Activated CD4-positive, alpha-beta T cell treated with anti-CD3 and anti-CD28 coated beads, Interleukin-2, amount 10 ng/mL, durations not matched to agents 24 days and 14 days (primary cell): ENCODE data around the gene AK4. TPM values are rescaled to one million over a fixed set of nuclear protein-coding genes. Genes with fewer than 3 reads are reported as not detected.
A peak's percentile ranks its signal among the peaks of the same experiment; 100 is the strongest.

ENCODE experiments used
- DNase-seq: peaks from one replicate; pipeline ENCODE4 v3.0.0; 2022
- H3K27ac Mint-ChIP-seq: one replicate; pipeline ENCODE4 v1.8.0; 2022; ENCODE audit warnings: mild to moderate bottlenecking, mixed read lengths
- H3K27me3 Mint-ChIP-seq: one replicate; pipeline ENCODE4 v1.8.0; 2022; ENCODE audit warnings: mixed read lengths
- H3K36me3 Mint-ChIP-seq: one replicate; pipeline ENCODE4 v1.8.0; 2022; ENCODE audit warnings: low read depth, mild to moderate bottlenecking, mixed read lengths
- H3K4me1 Mint-ChIP-seq: one replicate; pipeline ENCODE4 v1.8.0; 2021; ENCODE audit warnings: mixed read lengths
- H3K4me3 Mint-ChIP-seq: one replicate; pipeline ENCODE4 v1.8.0; 2022; ENCODE audit warnings: mild to moderate bottlenecking, moderate library complexity, mixed read lengths
- H3K9me3 Mint-ChIP-seq: one replicate; pipeline ENCODE4 v1.8.0; 2021; ENCODE audit warnings: mixed read lengths
- intact Hi-C: fragments of 100-400 bp; cut with micrococcal nuclease; formaldehyde crosslinking; loops from one replicate; pipeline ENCODE4 v1.15.1; 2023
- total RNA-seq: library from RNA; stranded (reverse); gene quantifications from 2 replicates; pipeline ENCODE4 v1.2.3, GENCODE V29; 2022

AK4 gene
- total RNA-seq, 1 donor from 2014 or later = 138 TPM

DNA sequence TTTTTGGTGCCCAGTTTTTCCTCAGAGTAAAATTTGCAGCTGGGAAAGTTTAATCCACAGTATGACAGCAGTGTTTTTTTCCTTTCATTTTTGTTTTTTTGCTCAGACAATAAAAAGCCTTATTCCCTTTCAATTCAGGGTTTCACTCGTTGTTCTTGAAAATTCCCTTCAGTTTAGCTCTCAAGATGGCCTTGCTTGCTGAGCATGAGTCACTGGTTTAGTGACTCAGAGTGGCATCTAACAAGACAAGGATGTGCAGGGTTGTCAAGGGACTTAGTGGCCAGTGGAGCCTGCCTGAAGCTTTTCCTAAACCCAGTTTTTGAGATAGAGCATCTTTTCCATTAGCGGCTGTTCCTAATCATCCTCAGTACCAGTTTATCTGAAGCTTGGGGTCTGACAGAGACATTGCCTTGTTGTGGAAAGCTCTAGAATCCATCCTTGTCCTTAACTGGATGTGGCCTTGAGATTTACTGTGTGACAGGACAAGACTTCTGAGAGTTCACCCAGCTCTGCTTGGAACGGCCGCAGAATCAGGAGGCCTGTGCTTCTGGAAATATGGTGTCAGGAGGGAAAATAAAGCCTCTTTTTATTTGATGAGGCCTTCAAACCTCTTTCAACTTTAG is 113.0 kb downstream of the AK4 start:
- peak; percentile 63 for DNase-seq
- H3K9me3 Mint-ChIP-seq = no peaks in the 10 kb centered on the region
- intact Hi-C loops = loop anchor here (2.0 kb wide), 1 partner anchor 132 kb away; no protein-coding TSS in a partner anchor
- peak overlapping the region; percentile 58 for H3K27ac Mint-ChIP-seq
- H3K27me3 Mint-ChIP-seq = peaks cover 24% of the 10 kb centered on the region
- H3K36me3 Mint-ChIP-seq = peaks cover 2% of the 10 kb centered on the region
- H3K4me3 Mint-ChIP-seq = no peak overlapping the region
- peaks cover 25% of the 10 kb centered on the region for H3K4me1 Mint-ChIP-seq

DNA sequence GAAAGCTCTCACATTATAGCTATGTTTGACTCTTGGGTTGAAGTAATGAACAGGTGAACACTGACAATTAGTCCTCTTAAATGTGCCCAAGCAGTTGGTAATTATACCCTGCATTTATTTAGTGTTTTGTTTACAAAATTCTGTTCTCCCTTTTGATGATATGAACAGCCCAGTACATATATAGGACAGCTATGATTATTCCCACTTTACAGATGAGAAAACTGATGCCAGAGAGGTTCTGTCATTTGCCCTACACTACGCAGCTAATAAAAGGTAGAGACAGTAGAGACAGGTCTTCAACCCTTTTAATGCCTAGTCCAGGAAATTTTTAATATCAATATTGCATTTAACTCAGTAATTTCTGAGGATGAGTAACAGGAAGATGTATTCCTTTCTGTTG is 115.3 kb downstream of the AK4 start:
- Mint-ChIP-seq H3K36me3 (peaks cover 4% of the 10 kb centered on the region), H3K27ac (no peak overlapping the region), H3K4me1 (peaks cover 36% of the 10 kb centered on the region), H3K9me3 (no peaks in the 10 kb centered on the region), H3K27me3 (peaks cover 38% of the 10 kb centered on the region), H3K4me3 (no peak overlapping the region)
- intact Hi-C loops = no loop called here
- DNase-seq = peak; percentile 5

DNA sequence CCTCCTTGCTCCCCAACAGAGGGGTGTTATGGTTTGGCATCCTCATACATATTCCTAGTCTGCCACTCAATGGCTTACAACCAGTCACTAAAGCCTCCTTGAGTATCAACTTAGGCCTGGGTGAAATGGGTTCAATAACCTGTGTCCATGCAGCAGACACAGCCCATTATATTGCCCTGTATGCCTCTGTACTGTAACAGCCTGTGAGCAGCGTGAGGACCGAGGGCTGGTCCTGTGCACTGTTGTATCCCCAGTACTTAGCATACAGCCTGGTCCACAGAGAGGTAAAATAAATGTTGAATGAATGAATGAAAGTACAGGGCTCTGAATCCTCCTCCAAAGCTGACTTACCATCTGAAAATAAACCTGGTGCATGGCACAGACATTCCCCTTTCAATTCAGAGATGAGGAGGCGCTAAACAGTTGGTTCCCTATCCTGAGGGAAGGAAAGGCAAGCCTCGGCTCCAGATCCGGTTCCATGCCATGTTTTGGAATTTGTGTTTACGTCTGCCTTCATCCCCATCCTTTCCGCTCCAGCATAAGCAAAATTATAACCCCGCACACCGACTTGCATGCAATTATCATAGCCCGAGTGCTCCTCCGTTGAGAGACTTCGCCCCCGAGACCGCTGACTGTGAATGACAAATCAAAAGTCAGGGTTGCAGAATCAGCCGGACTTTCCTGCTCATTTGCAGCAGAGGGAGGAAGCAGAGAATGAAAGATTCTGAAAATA is 116.4 kb downstream of the AK4 start:
- Mint-ChIP-seq H3K27me3 (peaks cover 40% of the 10 kb centered on the region), H3K9me3 (no peaks in the 10 kb centered on the region), H3K36me3 (peaks cover 4% of the 10 kb centered on the region), H3K4me1 (peaks cover 36% of the 10 kb centered on the region), H3K4me3 (peak overlapping the region; percentile 13), H3K27ac (no peak overlapping the region)
- peak; percentile 56 for DNase-seq
- intact Hi-C loops = no loop called here

DNA sequence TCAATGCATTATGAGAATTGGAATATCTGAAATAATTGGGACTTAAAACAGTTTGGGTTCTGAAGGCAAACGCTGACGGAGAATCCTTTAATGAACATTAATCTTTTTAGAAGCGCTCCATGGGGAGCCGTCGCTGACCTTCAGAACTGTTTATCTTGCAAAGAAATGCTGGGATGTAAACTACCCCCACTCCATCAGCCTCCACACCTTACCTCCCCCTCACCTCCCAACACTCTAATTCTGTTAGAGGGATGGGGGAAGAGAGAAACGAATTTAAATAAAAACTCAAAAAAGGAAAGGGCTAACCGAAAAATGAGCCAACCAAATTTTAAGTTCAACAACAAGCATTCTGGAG is 117.3 kb downstream of the AK4 start:
- no peak for DNase-seq
- no peaks in the 10 kb centered on the region for H3K9me3 Mint-ChIP-seq
- H3K36me3 Mint-ChIP-seq = peaks cover 4% of the 10 kb centered on the region
- peaks cover 29% of the 10 kb centered on the region for H3K4me1 Mint-ChIP-seq
- peaks cover 45% of the 10 kb centered on the region for H3K27me3 Mint-ChIP-seq
- H3K4me3 Mint-ChIP-seq = peak overlapping the region; percentile 75
- no peak overlapping the region for H3K27ac Mint-ChIP-seq
- intact Hi-C loops = no loop called here

DNA sequence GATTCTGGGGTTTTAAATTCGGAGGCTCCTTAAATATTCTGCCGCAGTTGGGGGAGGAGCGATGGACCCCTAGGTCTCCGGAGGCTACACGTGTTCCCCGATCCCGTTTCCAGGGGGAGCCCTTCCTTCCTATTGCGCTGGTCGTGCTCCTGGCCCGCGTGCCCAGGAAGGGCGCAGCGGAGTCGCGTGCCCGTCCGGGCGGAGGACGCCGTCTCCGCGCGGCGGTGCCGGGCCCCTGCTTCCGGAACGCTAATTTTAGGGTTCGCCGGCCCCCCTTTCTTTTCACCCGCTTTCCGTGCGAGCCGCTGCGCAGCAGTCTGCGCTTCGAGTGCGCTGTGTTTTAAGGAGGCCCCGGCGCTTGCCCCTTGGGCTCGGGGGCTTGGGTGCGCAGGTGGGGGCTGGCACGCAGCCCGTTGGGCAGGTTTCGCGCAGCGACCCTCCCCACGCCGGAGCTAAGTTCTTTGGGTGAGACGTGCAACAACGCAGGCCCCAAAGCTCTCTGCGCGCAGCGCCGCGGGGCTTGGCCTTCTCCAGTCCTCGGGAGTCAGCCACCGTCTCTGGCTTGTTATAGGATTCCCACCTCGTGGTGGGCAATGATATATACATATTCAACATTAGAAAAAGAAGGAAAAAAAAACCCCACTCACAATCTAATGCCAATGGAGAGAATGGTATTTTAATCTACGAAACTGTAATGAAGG is 117.8 kb downstream of the AK4 start:
- Mint-ChIP-seq H3K4me1 (peaks cover 23% of the 10 kb centered on the region), H3K27me3 (peaks cover 45% of the 10 kb centered on the region), H3K4me3 (peak overlapping the region; percentile 75), H3K27ac (no peak overlapping the region), H3K36me3 (peaks cover 4% of the 10 kb centered on the region), H3K9me3 (no peaks in the 10 kb centered on the region)
- intact Hi-C loops = no loop called here
- peak; percentile 83 for DNase-seq

DNA sequence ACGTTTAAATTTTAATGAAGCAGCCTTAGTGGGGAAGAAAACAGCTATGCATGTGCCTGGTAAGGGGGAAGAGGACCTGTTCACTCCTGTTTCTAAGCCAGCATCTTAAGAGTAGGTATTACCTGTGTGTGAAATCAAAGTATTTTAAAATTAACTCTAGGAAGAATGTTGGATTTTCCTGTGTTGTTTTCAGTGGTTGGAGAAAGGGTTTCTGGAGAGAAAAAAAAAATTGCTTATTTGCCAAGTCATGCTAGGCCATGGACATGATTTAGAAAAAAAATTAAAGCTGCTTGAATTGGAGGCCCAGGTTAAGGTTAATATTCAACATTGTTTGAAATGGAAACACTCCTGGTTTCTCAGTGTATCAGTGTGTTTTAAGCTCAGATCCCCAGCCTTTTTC is 118.5 kb downstream of the AK4 start:
- H3K27me3 Mint-ChIP-seq = peaks cover 45% of the 10 kb centered on the region
- peaks cover 19% of the 10 kb centered on the region for H3K4me1 Mint-ChIP-seq
- no peak overlapping the region for H3K27ac Mint-ChIP-seq
- H3K9me3 Mint-ChIP-seq = no peaks in the 10 kb centered on the region
- peak overlapping the region; percentile 75 for H3K4me3 Mint-ChIP-seq
- peaks cover 4% of the 10 kb centered on the region for H3K36me3 Mint-ChIP-seq
- peak; percentile 35 for DNase-seq
- intact Hi-C loops = no loop called here

DNA sequence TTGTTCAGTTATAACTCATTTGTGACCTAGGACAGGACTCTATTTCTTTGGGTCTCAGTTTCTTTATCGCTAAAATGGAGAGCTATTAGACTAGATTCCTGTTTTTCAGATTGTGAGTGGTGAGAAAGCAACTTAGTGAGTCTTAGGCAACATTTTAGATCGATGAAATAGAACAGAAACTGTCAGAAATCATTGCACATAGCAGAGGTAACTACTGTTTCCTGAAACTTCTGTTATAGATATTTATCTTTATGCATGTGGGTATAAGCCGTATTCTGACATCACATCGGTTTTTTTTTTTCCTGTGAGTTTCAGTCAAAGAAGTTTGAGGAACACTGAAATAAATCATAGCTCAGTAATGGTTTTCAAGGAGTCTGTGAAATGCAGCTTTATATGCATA is 119.3 kb downstream of the AK4 start:
- Mint-ChIP-seq H3K27ac (no peak overlapping the region), H3K36me3 (peaks cover 4% of the 10 kb centered on the region), H3K9me3 (no peaks in the 10 kb centered on the region), H3K4me1 (peaks cover 19% of the 10 kb centered on the region), H3K4me3 (peak overlapping the region; percentile 33), H3K27me3 (peaks cover 46% of the 10 kb centered on the region)
- no peak for DNase-seq
- intact Hi-C loops = no loop called here

DNA sequence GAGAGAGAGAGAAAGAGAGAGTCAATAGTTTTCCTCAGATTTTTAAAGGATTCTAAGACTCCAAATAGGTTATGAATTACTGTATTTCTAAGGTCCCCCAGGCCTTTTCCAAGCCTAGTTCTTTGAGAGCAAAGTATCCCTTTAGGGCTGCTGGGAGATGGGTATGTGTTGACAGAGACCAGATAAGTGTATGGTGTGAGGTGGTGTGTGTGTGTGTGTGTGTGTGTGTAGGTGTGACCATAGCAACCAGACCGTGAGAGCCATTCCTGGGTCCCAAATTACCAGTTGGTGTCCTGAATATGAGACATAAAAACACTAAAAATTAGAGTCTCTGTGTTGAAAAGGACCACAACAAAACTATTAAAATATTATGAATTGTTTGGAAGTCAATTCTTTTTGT is 119.7 kb downstream of the AK4 start:
- peaks cover 47% of the 10 kb centered on the region for H3K27me3 Mint-ChIP-seq

DNA sequence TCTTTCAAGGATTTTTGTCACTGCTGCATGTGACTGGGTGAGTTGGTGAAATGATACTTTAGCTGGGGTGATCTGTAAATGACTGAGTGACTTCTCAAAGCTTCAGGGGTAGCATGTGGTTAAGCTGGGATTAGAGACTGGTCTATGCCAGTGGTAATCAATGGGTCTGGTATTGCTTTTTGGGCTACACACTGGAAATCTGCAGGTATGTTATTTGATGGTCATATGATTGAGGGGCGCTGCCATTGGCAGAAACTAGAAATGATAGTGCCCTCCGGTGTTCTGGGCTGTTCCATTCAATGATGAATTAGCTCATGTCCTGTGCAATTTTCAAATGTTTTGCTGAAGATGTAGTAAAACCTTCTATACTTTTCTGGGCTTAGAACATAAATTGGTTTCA is 121.6 kb downstream of the AK4 start:
- no peak overlapping the region for H3K27ac Mint-ChIP-seq
- intact Hi-C loops = no loop called here
- peaks cover 38% of the 10 kb centered on the region for H3K27me3 Mint-ChIP-seq
- H3K36me3 Mint-ChIP-seq = peaks cover 3% of the 10 kb centered on the region
- no peak overlapping the region for H3K4me3 Mint-ChIP-seq
- DNase-seq = peak; percentile 52
- H3K9me3 Mint-ChIP-seq = no peaks in the 10 kb centered on the region
- peaks cover 16% of the 10 kb centered on the region for H3K4me1 Mint-ChIP-seq

More for the DNA sequence above, 119.7 kb downstream of the AK4 start:
- peak; percentile 48 for DNase-seq
- H3K27ac Mint-ChIP-seq = no peak overlapping the region
- H3K9me3 Mint-ChIP-seq = no peaks in the 10 kb centered on the region
- peaks cover 19% of the 10 kb centered on the region for H3K4me1 Mint-ChIP-seq
- no peak overlapping the region for H3K4me3 Mint-ChIP-seq
- intact Hi-C loops = no loop called here
- peaks cover 4% of the 10 kb centered on the region for H3K36me3 Mint-ChIP-seq

DNA sequence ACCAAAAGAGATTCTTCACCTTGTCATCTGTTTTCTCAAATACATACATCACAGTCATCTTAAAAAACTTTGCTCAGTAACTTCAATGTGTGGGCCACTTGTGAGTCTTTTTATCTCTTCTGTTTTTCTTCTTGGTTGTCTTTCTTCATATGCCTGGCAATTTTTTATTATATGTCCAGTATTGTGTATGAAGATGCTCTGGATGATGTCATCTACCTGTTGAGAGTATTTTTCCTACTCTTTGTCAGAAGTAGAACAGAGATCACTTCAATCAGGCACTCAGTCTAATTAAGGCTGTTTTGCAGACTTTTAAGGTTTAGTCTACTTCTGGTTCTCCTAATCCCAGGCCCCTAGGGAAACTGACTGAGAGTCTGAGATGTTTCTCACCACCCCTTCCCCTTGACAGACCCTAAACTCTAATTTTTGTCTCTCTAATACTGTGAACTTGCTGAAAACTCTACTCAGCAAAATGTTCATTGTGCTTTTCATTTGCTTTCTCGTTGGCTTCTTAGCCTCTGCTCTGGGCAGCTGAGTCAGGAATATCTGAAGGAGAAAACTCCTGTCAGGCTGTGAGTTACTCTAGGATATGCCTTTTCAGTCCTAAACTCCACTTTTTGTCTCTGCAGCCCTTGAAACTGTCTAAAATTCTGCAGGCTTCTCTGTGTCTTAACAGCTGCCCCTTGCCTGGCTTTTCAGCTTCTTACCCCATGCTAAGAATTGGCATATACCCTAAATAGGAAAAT is 128.4 kb downstream of the AK4 start:
- peaks cover 24% of the 10 kb centered on the region for H3K27me3 Mint-ChIP-seq
- no peaks in the 10 kb centered on the region for H3K9me3 Mint-ChIP-seq
- no peak overlapping the region for H3K27ac Mint-ChIP-seq
- no peaks in the 10 kb centered on the region for H3K4me1 Mint-ChIP-seq
- no peak overlapping the region for H3K4me3 Mint-ChIP-seq
- H3K36me3 Mint-ChIP-seq = no peaks in the 10 kb centered on the region
- intact Hi-C loops = no loop called here
- DNase-seq = peak; percentile 40

DNA sequence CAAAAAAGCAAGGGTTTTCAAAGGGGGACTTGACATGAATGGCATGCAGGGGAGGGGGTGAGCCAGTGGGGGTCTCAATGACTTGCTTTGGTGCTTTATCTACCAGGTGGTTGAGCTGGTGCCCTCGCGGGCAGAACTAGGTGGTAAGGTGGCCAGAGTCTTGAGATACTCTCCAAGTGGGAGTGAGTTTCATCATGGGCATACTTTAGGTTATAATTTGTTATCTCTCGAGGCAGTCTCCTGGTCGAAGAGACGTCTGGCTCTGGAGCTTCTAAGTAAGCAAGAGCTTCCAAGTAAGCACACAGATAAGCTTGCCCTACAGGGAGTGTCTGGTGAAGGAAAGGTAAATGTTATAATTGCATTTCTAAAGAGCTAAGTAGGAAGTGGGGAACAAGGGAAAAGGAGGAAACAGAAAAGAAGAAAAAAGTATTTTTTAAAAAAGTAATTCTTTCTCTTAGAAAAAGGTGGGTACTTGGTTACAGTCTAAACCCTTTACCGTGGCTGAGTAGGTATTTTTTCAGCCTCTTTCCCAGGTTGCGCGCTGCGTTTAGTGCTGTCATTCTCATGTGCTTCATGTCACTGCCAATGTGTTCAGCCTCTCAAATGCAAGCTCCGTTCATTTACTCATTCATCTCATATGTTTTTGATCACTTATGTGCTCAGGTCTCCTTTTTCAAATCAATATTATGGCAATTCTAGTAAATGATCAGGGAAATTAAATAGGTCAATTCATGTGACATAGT is 129.8 kb downstream of the AK4 start:
- H3K27ac Mint-ChIP-seq = no peak overlapping the region
- peak; percentile 43 for DNase-seq
- H3K4me3 Mint-ChIP-seq = no peak overlapping the region
- no peaks in the 10 kb centered on the region for H3K36me3 Mint-ChIP-seq
- H3K9me3 Mint-ChIP-seq = no peaks in the 10 kb centered on the region
- intact Hi-C loops = no loop called here
- H3K4me1 Mint-ChIP-seq = no peaks in the 10 kb centered on the region
- peaks cover 23% of the 10 kb centered on the region for H3K27me3 Mint-ChIP-seq

DNA sequence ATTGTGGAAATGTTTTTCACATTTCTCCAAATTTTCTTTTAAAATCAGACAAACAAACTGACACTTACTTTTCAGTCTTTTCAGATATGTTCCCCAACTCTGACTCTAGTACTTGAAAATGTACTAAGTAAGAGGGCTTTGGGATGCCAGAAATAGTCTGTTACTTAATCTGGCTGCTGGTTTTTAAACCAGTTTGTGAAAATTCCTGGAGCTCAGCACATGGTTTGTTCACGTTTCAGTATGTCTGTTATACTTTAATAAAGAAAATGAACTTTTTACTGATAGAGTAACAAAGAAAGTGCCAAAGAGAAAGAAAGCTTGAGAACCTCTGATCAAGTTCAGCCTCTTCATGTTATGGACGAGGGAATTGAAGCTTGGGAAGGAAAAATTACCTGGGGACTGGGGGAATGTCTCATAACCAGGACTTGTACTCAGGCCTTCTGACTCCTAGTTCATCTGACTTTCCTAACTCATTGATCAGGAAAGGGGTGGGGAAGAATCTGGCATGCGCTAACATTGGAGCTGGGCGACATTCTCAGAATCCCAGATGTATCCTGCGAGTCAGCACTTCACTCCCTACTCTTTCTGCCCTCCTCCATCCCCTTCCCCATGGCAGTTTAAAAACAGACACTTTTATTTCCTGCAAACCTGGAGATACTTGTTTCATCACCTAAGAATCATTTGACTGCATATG is 130.5 kb downstream of the AK4 start:
- intact Hi-C loops = no loop called here
- Mint-ChIP-seq H3K9me3 (no peaks in the 10 kb centered on the region), H3K27me3 (peaks cover 21% of the 10 kb centered on the region), H3K27ac (no peak overlapping the region), H3K36me3 (no peaks in the 10 kb centered on the region), H3K4me1 (no peaks in the 10 kb centered on the region), H3K4me3 (no peak overlapping the region)
- no peak for DNase-seq
